BE2C (cell line): Measurements from ENCODE around the gene GALNT9.

Source experiments
- DNase-seq: peaks from one replicate; pipeline ENCODE4 v3.0.0-alpha.2; 2020
- H3K27me3 ChIP-seq: fragments of 250-450 bp; sonication (Bioruptor Pico); 2 replicates; pipeline ENCODE4 v1.5.1; 2020; ENCODE audit warnings: mild to moderate bottlenecking
- H3K36me3 ChIP-seq: fragments of 250-450 bp; sonication (Bioruptor Pico); 2 replicates; pipeline ENCODE4 v1.5.1; 2020; ENCODE audit warnings: mild to moderate bottlenecking
- H3K4me1 ChIP-seq: fragments of 250-450 bp; sonication (Bioruptor Pico); 2 replicates; pipeline ENCODE4 v1.5.1; 2020
- H3K4me3 ChIP-seq: 2 replicates; pipeline ENCODE4 v1.5.1; 2011; ENCODE audit warnings: low read depth, low read length
- H3K9me3 ChIP-seq: fragments of 250-450 bp; sonication (Bioruptor Pico); 2 replicates; pipeline ENCODE4 v1.5.1; 2020
- TF ChIP-seq, protein P1 (sequence below): IDR thresholded peaks from 2 replicates; pipeline ENCODE4 v1.5.1; 2012; ENCODE audit warnings: mild to moderate bottlenecking, low read depth, low read length

The GALNT9 gene

DNA sequence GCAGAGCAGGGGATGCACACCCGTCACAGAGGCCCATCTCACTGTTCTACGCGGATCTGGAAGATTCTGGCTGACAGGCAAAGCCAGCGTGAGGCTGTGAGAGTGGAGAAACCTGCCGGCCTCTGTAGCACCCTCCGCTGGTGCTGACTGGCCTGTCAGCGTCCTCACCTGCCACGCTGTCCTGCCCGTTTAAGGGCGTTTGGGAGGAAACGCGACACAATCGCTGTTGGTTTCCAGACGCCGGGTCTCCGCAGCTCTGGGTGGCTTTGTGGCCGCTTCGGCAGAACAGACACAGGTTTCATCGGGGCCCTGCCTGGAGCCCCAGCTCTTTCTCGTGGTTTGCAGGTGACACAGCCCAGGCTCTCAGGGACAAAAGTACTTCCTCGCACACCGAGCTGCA is 114.5 kb downstream of the GALNT9 start:
- peaks cover 61% of the 10 kb centered on the region for H3K27me3 ChIP-seq
- H3K4me3 ChIP-seq, result no peak overlapping the region
- H3K4me1 ChIP-seq, result no peaks in the 10 kb centered on the region
- no peak for DNase-seq
- TF ChIP-seq, protein P1, sequence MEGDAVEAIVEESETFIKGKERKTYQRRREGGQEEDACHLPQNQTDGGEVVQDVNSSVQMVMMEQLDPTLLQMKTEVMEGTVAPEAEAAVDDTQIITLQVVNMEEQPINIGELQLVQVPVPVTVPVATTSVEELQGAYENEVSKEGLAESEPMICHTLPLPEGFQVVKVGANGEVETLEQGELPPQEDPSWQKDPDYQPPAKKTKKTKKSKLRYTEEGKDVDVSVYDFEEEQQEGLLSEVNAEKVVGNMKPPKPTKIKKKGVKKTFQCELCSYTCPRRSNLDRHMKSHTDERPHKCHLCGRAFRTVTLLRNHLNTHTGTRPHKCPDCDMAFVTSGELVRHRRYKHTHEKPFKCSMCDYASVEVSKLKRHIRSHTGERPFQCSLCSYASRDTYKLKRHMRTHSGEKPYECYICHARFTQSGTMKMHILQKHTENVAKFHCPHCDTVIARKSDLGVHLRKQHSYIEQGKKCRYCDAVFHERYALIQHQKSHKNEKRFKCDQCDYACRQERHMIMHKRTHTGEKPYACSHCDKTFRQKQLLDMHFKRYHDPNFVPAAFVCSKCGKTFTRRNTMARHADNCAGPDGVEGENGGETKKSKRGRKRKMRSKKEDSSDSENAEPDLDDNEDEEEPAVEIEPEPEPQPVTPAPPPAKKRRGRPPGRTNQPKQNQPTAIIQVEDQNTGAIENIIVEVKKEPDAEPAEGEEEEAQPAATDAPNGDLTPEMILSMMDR, result no peak
- H3K36me3 ChIP-seq, result no peaks in the 10 kb centered on the region
- H3K9me3 ChIP-seq, result no peaks in the 10 kb centered on the region

DNA sequence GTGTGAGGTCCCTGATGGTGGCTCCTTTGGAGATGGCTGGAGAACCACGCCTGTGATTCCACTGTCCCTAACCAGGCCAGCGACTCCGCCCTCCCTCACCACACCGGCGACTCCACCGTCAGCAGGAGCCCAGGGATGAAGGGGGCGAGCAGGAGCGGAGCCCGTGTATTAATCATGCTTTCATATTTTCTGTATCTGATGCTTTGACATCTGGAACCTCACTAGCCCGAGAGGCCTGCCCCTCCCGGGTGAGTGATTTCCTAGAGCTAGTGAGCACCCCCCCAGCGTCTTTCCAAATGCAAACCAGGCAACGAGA is 115.3 kb downstream of the GALNT9 start:
- no peak for DNase-seq
- TF ChIP-seq, protein P1, result no peak

DNA sequence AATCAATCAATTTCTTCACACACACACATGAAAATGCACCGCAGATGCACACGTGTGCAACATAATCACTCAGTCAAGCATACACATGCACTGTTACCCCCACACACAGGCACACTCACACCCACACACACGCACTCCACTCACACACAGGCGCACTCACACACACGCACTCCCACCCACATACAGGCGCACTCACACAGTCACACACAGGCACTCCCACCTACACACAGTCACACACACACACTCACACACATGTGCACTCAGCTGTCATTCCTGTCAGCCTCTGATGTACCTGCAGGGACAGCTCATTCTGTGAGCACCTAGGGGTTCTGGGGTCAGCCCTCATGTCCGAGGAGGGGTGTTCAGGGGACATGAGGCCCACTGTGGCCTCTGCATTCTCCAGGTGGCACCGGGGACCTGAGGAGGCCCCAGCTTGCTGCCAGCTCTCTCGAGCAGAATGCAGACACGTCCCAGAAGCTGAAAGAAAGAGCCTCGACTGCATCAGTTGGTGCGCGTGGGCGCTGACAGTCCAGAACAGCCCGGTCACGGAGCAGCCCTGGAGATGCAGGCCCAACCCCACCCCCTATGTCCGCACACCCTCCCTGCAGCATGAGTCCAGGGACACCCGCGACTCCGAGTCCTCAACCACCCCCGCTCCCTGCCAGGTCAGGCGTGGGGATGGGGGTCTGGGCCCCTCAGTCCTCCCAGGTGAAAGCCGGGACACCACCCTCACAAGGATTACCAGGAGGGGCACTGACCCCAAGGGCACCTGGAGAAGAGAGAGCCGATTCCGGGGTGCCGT is 115.8 kb downstream of the GALNT9 start:
- no peaks in the 10 kb centered on the region for H3K9me3 ChIP-seq
- H3K27me3 ChIP-seq, result peaks cover 57% of the 10 kb centered on the region

More for the DNA sequence above, 115.3 kb downstream of the GALNT9 start:
- Histone ChIP-seq H3K36me3 (no peaks in the 10 kb centered on the region), H3K4me1 (no peaks in the 10 kb centered on the region), H3K4me3 (no peak overlapping the region), H3K9me3 (no peaks in the 10 kb centered on the region), H3K27me3 (peaks cover 62% of the 10 kb centered on the region)

DNA sequence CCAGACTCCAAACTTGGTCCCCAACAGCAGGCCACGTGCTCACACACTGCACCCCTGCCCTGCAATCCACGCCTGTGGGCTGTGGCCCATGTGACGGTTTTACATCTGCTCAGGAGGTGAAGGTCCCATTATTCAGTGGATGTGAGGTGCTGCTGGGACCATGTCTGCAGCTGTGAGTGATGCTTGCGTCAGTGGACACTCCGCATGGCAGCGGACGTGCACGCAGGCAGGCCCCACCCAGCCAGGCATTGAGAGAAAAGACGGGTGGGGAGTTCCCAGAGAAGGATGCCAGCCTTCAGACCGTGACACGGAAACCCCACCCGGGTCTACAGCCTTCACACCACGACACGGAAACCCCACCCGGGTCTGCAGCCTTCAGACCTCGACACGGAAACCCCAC is 117.6 kb downstream of the GALNT9 start:
- Histone ChIP-seq H3K36me3 (no peaks in the 10 kb centered on the region), H3K9me3 (no peaks in the 10 kb centered on the region), H3K4me3 (no peak overlapping the region), H3K4me1 (no peaks in the 10 kb centered on the region), H3K27me3 (peaks cover 59% of the 10 kb centered on the region)
- DNase-seq, result no peak
- TF ChIP-seq, protein P1, result no peak

More for the DNA sequence above, 115.8 kb downstream of the GALNT9 start:
- DNase-seq, result no peak
- Histone ChIP-seq H3K4me1 (no peaks in the 10 kb centered on the region), H3K36me3 (no peaks in the 10 kb centered on the region), H3K4me3 (no peak overlapping the region)
- TF ChIP-seq, protein P1, result no peak

DNA sequence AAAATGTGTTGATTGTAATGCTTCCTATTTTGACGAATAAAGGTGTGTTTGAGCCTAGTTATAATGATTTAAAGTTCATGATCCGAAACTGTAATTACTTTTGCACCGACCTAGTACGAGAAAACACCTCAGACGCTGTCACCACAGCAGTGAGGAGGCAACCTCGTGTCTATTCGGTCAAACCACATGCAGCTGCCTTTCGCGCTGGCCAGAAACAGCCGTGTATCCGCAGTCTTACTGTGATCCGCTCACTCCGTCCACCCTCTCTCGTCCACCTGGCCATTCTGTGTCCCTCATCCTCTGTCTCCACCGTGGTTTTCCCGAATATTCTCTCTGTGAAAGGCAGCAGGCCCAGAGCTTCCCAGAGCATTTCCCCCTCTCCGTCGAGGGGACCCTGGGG is 118.1 kb downstream of the GALNT9 start:
- Histone ChIP-seq H3K4me1 (no peaks in the 10 kb centered on the region), H3K27me3 (peaks cover 61% of the 10 kb centered on the region), H3K9me3 (no peaks in the 10 kb centered on the region), H3K4me3 (no peak overlapping the region), H3K36me3 (no peaks in the 10 kb centered on the region)
- TF ChIP-seq, protein P1, result no peak
- DNase-seq, result no peak

DNA sequence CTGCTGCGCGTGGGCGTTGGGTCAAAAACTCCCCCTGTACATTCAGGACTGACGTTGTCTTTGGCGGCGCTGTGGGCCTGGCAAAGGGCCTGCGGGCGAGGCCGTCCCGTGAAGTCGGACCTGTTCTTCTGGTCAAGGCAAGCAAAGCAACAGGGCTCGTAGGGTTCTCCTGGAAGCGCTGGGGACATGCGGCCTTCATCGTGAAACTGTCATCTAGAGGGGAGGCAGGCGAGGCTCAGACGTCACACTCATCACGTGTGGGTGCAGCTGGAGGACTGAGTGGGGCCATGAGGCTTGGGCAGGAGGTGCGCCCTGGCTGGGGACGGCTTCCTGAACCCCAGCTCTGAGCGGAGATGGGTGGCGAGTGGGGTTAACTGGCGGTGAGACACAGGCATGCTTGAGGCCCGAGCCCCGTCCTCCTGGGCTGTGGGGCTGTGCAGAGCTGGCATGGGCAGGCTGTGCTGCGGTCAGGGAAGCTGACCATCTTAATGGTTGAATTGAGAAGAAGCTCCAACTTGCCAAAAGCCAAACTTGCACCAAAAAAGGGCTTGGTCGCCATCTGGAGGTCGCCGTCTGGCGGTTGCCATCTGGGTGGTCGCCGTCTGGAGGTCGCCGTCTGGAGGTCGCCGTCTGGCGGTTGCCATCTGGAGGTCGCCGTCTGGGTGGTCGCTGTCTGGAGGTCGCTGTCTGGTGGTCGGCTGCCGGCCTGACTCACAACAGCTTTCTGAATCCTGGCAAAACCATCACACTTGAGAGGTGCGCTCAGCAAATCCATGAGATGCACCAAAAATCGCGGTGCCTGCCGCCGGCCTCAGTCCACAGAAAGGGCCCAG is 119.0 kb downstream of the GALNT9 start:
- TF ChIP-seq, protein P1, result no peak
- Histone ChIP-seq H3K9me3 (no peaks in the 10 kb centered on the region), H3K36me3 (no peaks in the 10 kb centered on the region), H3K27me3 (peaks cover 62% of the 10 kb centered on the region), H3K4me1 (no peaks in the 10 kb centered on the region), H3K4me3 (no peak overlapping the region)
- no peak for DNase-seq
